ENCODE data around the gene ZNF75A. TPM values are rescaled to one million over a fixed set of nuclear protein-coding genes. Genes with fewer than 3 reads are reported as not detected.

Gene ZNF75A
- total RNA-seq (2021; ENCODE audit: unreplicated experiment) (10.3 TPM), Bru-seq, nascent RNA (percentile 78 among the genes with signal in this experiment), BruChase-seq, experiment 1, labeled RNA remaining after a 6-hour chase (percentile 70 among the genes with signal in this experiment), BruChase-seq, experiment 2, labeled RNA remaining after a 2-hour chase (percentile 77 among the genes with signal in this experiment)
- 4.1 and 5.8 TPM in 2 replicates for polyA plus RNA-seq (2012)
- long read RNA-seq, partial matches to known transcripts, result 6 of 19 reads
- long read RNA-seq, other reads (novel, unspliced or antisense), result 10 of 19 reads

- Histone ChIP-seq H3K36me3 (ENCODE audit: control insufficient read depth in 1 of 2, insufficient read depth in 2 of 2, low read length in 2 of 2) (peaks cover 0 to 6% of the 10 kb centered on the region in 2 experiments; a peak in 1 of 4 replicates), H3K27me3 (ENCODE audit: insufficient read depth, low read length) (no peaks in the 10 kb centered on the region), H2AFZ (ENCODE audit: low read depth, low read length, poor library complexity, severe bottlenecking) (no peak within 1 kb of the TSS), H3K9me2 (ENCODE audit: insufficient read depth) (no peaks in the 10 kb centered on the region), H3K4me3 (replicated peaks in 1 of 2; ENCODE audit: low read depth in 1 of 2, low read length in 2 of 2) (peak within 1 kb of the TSS; percentile 51 to 60), H3K79me2 (ENCODE audit: insufficient read depth, low read length) (no peaks in the 10 kb centered on the region), H3K9me3 (ENCODE audit: control insufficient read depth in 1 of 2, insufficient read depth in 1 of 2, low read depth in 1 of 2, low read length in 2 of 2) (peaks cover 0 to 8% of the 10 kb centered on the region in 2 experiments; a peak in 1 of 4 replicates), H3K27ac (ENCODE audit: low read depth, low read length) (peak within 1 kb of the TSS; percentile 79), H3K4me2 (ENCODE audit: low read length) (peak within 1 kb of the TSS; percentile 66), H4K20me1 (ENCODE audit: insufficient read depth) (no peaks in the 10 kb centered on the region), H3K4me1 (ENCODE audit: control insufficient read depth in 1 of 2, insufficient read depth in 2 of 2, low read length in 2 of 2) (peaks cover 0 to 19% of the 10 kb centered on the region in 2 experiments; a peak in 2 of 4 replicates), H3K9ac (ENCODE audit: low read length) (peak within 1 kb of the TSS; percentile 58)
- intact Hi-C loops (cut with micrococcal nuclease), result loop anchor here (10.0 kb wide), 1 partner anchor 89 kb away; no protein-coding TSS in a partner anchor
- ChIA-PET RAD21 (ENCODE audit: low non-redundant PET in 1 of 2, low total read pairs in 2 of 2, uncharacterized antibody in 2 of 2, unreplicated experiment in 2 of 2) (no interaction called here), CTCF (no interaction called here), POLR2A (no interaction called here)
- ATAC-seq (peak; percentile 96), DNase-seq (ENCODE audit: low read depth, low spot score) (peak; percentile 51)
- no TSS peak for BruUV-seq (replicated peaks)
- TF ChIP-seq FOSL1 (IDR thresholded peaks at IDR 0.05; ENCODE audit: low read depth) (no peak), CTCF (IDR thresholded peaks at IDR 0.05 in 2 of 3, conservative IDR thresholded peaks at IDR 0.05 in 1 of 3; ENCODE audit: borderline replicate concordance in 1 of 3, insufficient read depth in 1 of 3, low read depth in 2 of 3, low read length in 2 of 3) (no peak), ELF1 (IDR thresholded peaks at IDR 0.05; ENCODE audit: borderline replicate concordance, low read depth) (peak; percentile 49), EGR1 (IDR thresholded peaks at IDR 0.05; ENCODE audit: low read depth) (peak; percentile 44), ZNF274 (IDR thresholded peaks at IDR 0.05; ENCODE audit: low read depth, low read length) (no peak), POLR2A (IDR thresholded peaks at IDR 0.05; ENCODE audit: borderline replicate concordance, extremely low read depth, insufficient read depth, insufficient read length) (no peak), SRF (IDR thresholded peaks at IDR 0.05; ENCODE audit: low read depth) (no peak), YY1 (IDR thresholded peaks at IDR 0.05; ENCODE audit: extremely low read depth, insufficient replicate concordance, low read depth, low read length) (peak; percentile 84), SIN3A (IDR thresholded peaks at IDR 0.05; ENCODE audit: low read depth) (no peak), CBX3 (IDR thresholded peaks at IDR 0.05; ENCODE audit: low read depth) (0 out of 2 replicates have a peak, but pooled peaks have one; percentile 60), POLR2AphosphoS5 (IDR thresholded peaks at IDR 0.05; ENCODE audit: low read depth, low read length) (peak; percentile 71; the same call in 1 of the 2 replicates), SP1 (IDR thresholded peaks at IDR 0.05; ENCODE audit: low read depth) (no peak), ZFX (IDR thresholded peaks at IDR 0.05) (peak; percentile 79), ZBTB33 (IDR thresholded peaks at IDR 0.05; ENCODE audit: extremely low read depth, insufficient replicate concordance, low read length) (no peak), EZH2phosphoT487 (IDR thresholded peaks at IDR 0.05; ENCODE audit: borderline replicate concordance) (no peak), RAD21 (IDR thresholded peaks at IDR 0.05; ENCODE audit: low read depth) (no peak), EZH2 (IDR thresholded peaks at IDR 0.05) (no peak), TCF7L2 (IDR thresholded peaks at IDR 0.05; ENCODE audit: borderline replicate concordance, extremely low read depth, insufficient read depth, insufficient read length) (no peak)
- TF ChIP-seq, protein P1, sequence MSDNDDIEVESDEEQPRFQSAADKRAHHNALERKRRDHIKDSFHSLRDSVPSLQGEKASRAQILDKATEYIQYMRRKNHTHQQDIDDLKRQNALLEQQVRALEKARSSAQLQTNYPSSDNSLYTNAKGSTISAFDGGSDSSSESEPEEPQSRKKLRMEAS (IDR thresholded peaks at IDR 0.05), result peak; percentile 92
- TF ChIP-seq, protein P2, sequence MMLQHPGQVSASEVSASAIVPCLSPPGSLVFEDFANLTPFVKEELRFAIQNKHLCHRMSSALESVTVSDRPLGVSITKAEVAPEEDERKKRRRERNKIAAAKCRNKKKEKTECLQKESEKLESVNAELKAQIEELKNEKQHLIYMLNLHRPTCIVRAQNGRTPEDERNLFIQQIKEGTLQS (IDR thresholded peaks at IDR 0.05), result no peak
Observed at GRCh38 chr16:3305109-3306068, at the start of gene ZNF75A, which contains the start of gene TIGD7. TSS of gene ZNF75A (plus strand) at chr16:3305497. CDS start at chr16:3308429, 2,932 bp downstream. TSS of gene TIGD7 (minus strand) at chr16:3305430. CDS start at chr16:3300614, 4,816 bp downstream.
